GM19193 (cell line): ENCODE data around the gene INHA.

ENCODE experiments used
- POLR2A ChIP-seq: IDR thresholded peaks from 4 replicates; pipeline ENCODE4 v1.6.1; 2011; ENCODE audit not compliant: insufficient read depth, insufficient read length; ENCODE audit errors: extremely low read depth

The INHA gene

GRCh38 chr2:219615894-219616293, 43.8 kb downstream of the INHA start:
- no peak for TF ChIP-seq POLR2A

- TF ChIP-seq POLR2A, result no peak
Observed at GRCh38 chr2:219616550-219616949, 44.4 kb downstream of the INHA start.

- no peak for TF ChIP-seq POLR2A
Observed at GRCh38 chr2:219618733-219619122, 46.6 kb downstream of the INHA start.

- no peak for TF ChIP-seq POLR2A
Observed at GRCh38 chr2:219619235-219619634, 47.1 kb downstream of the INHA start.

GRCh38 chr2:219620546-219620945, 48.4 kb downstream of the INHA start:
- no peak for TF ChIP-seq POLR2A

- no peak for TF ChIP-seq POLR2A
Observed at GRCh38 chr2:219621935-219622334, 49.8 kb downstream of the INHA start.

- TF ChIP-seq POLR2A, result no peak
Observed at GRCh38 chr2:219622472-219622871, 50.4 kb downstream of the INHA start.

GRCh38 chr2:219624565-219624964, 52.5 kb downstream of the INHA start:
- no peak for TF ChIP-seq POLR2A

- TF ChIP-seq POLR2A, result no peak
Observed at GRCh38 chr2:219625179-219625578, 53.1 kb downstream of the INHA start.
